HG02938 (cell line): ENCODE data around the gene SPEF1.

Experiments
- ATAC-seq: cut with Tn5 transposase; IDR thresholded peaks from one replicate; pipeline ENCODE4 v1.9.1; 2021; ENCODE audit warnings: mild to moderate bottlenecking, moderate library complexity; ENCODE audit not compliant: unreplicated experiment

The SPEF1 gene

GRCh38 chr20:3751305-3751674, 30.0 kb downstream of the SPEF1 start:
- ATAC-seq, result no peak

GRCh38 chr20:3749689-3750531, 31.3 kb downstream of the SPEF1 start:
- ATAC-seq, result no peak

- ATAC-seq, result no peak
These were observed 32.1 kb downstream of the SPEF1 start for GRCh38 chr20:3749087-3749688.

GRCh38 chr20:3748073-3748472, 33.2 kb downstream of the SPEF1 start:
- no peak for ATAC-seq

- no peak for ATAC-seq
These were observed 33.8 kb downstream of the SPEF1 start for GRCh38 chr20:3747471-3747870.

GRCh38 chr20:3745686-3746173, 35.5 kb downstream of the SPEF1 start:
- ATAC-seq, result no peak

- ATAC-seq, result no peak
These were observed 36.2 kb downstream of the SPEF1 start for GRCh38 chr20:3744806-3745685.

- no peak for ATAC-seq
These were observed 37.2 kb downstream of the SPEF1 start for GRCh38 chr20:3744037-3744436.

- no peak for ATAC-seq
These were observed 38.0 kb downstream of the SPEF1 start for GRCh38 chr20:3743251-3743650.

- ATAC-seq, result no peak
These were observed 39.3 kb downstream of the SPEF1 start for GRCh38 chr20:3741836-3742458.

- ATAC-seq, result no peak
These were observed 40.5 kb downstream of the SPEF1 start for GRCh38 chr20:3740615-3741301.

- no peak for ATAC-seq
These were observed 41.3 kb downstream of the SPEF1 start for GRCh38 chr20:3739926-3740451.

- no peak for ATAC-seq
These were observed 42.0 kb downstream of the SPEF1 start for GRCh38 chr20:3739054-3739925.

- ATAC-seq, result no peak
These were observed 42.9 kb downstream of the SPEF1 start for GRCh38 chr20:3738111-3739053.

GRCh38 chr20:3735768-3736167, 45.5 kb downstream of the SPEF1 start:
- no peak for ATAC-seq

GRCh38 chr20:3734111-3734843, 47.0 kb downstream of the SPEF1 start:
- ATAC-seq, result no peak
